ENCODE measurements around the gene MICAL3.
A peak's percentile ranks its signal among the peaks of the same experiment; 100 is the strongest.
"Not testable (repeated sequence)": the region's sequence is repeated elsewhere in the genome, so short reads cannot be mapped to it uniquely, and the experiment has no call there.

MICAL3 gene

DNA sequence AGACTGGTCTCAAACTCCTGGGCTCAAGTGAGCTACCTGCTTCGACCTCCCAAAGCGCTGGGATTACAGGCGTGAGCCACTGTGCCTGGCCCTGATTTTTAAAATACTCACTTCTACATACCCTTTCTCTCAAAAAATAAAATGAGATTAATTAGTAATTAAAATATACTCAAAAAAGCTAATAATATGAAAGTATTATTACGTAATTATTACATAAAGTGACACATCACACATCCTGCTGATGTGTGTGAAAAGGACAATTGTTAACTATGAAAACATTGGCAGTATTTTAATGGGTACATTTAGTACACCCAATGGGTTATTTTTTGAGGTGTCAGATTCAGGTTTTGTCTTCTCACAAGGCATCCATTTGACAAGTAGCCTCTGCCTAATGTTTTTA lies 21.4 kb upstream of the MICAL3 start:
- H3K9me3 ChIP-seq (ENCODE audit: low read depth, low read length): no peaks in the 10 kb centered on the region
- H3K27ac ChIP-seq: no peak overlapping the region
- no peak overlapping the region for H3K4me3 ChIP-seq
- no peak for DNase-seq (ENCODE audit: low read depth, low spot score)
- TF ChIP-seq POLR2AphosphoS5 (IDR thresholded peaks at IDR 0.05; ENCODE audit: borderline replicate concordance, low read depth, low read length): no peak
- no peak for TF ChIP-seq EZH2 (IDR thresholded peaks at IDR 0.05)
- TF ChIP-seq FOXP2 (optimal IDR thresholded peaks at IDR 0.05; ENCODE audit: control extremely low read depth, extremely low read length, insufficient read depth): no peak
- no peak overlapping the region for H3K9ac ChIP-seq (ENCODE audit: insufficient read length)
- H3K36me3 ChIP-seq (ENCODE audit: insufficient read depth, low read length): no peaks in the 10 kb centered on the region

DNA sequence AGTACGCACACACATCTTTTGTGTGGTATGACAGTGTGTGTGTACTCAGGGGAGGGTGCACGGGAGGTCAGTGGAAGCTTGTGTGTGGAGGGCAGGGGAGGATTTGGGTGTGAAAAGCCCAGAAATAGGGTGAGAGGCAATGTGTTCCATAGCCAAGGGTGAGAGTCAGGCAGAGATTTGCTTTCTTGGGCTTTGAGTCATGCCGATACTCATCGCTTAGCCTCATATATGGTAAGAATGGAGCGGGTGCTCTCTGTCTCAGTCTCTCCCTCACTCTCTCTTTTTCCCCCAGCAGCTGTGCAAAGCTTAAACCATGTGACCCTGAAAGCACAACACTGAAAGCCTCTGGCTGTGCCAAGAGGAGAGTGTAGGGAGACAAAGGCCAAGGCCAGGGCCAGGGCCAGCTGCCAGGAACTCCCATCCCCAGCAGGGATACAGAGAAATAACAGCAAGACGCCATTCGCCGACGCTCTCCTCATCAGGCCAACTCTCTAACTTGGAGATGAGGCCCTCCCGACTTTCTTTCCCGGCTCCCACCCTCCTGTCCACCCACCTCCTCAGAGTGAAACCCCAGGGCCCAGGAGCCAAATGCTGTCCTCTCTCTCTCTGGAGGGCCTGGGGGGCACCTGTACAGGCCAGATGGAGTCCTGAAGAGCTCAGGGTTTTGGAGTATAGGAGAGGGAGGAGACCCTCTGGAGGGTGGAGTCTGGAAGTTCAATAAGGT lies 20.3 kb upstream of the MICAL3 start:
- Histone ChIP-seq H3K9ac (ENCODE audit: insufficient read length) (no peak overlapping the region), H3K27ac (no peak overlapping the region), H3K9me3 (ENCODE audit: low read depth, low read length) (no peaks in the 10 kb centered on the region), H3K36me3 (ENCODE audit: insufficient read depth, low read length) (no peaks in the 10 kb centered on the region), H3K4me3 (no peak overlapping the region)
- no peak for DNase-seq (ENCODE audit: low read depth, low spot score)
- TF ChIP-seq FOXP2 (optimal IDR thresholded peaks at IDR 0.05; ENCODE audit: control extremely low read depth, extremely low read length, insufficient read depth): no peak
- no peak for TF ChIP-seq POLR2AphosphoS5 (IDR thresholded peaks at IDR 0.05; ENCODE audit: borderline replicate concordance, low read depth, low read length)
- no peak for TF ChIP-seq EZH2 (IDR thresholded peaks at IDR 0.05)

DNA sequence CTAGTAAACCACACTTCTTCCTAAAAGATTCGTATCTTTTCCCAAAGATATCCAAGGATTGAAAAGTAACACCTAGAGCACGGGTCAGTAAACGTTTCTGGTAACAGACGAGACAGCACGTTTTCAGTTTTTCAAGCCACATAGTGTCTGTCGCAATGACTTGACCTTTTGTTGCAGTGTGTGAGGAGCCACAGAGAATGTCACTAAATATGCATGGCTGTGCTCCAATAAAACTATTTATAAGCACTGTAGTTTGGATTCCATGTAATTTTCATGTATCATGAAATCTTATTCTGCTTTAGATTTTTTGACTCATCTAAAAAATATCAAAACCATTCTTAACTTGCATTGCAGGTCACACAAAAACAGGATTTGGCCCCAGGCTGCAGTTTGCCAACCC lies 18.3 kb upstream of the MICAL3 start:
- no peak for DNase-seq (ENCODE audit: low read depth, low spot score)
- H3K27ac ChIP-seq: peak overlapping the region; percentile 51; the same call in 1 of the 2 replicates
- TF ChIP-seq FOXP2 (optimal IDR thresholded peaks at IDR 0.05; ENCODE audit: control extremely low read depth, extremely low read length, insufficient read depth) (no peak), EZH2 (IDR thresholded peaks at IDR 0.05) (no peak), POLR2AphosphoS5 (IDR thresholded peaks at IDR 0.05; ENCODE audit: borderline replicate concordance, low read depth, low read length) (no peak)

DNA sequence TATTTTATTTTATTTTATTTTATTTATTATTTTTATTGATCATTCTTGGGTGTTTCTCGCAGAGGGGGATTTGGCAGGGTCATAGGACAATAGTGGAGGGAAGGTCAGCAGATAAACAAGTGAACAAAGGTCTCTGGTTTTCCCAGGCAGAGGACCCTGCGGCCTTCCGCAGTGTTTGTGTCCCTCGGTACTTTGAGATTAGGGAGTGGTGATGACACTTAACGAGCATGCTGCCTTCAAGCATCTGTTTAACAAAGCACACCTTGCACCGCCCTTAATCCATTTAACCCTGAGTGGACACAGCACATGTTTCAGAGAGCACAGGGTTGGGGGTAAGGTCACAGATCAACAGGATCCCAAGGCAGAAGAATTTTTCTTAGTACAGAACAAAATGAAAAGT lies 16.5 kb upstream of the MICAL3 start:
- not testable (repeated sequence) for H3K9me3 ChIP-seq (ENCODE audit: low read depth, low read length); H3K27ac ChIP-seq; H3K9ac ChIP-seq (ENCODE audit: insufficient read length); H3K36me3 ChIP-seq (ENCODE audit: insufficient read depth, low read length); DNase-seq (ENCODE audit: low read depth, low spot score); H3K4me3 ChIP-seq

More for the DNA sequence above, 18.3 kb upstream of the MICAL3 start:
- Histone ChIP-seq H3K9ac (ENCODE audit: insufficient read length) (no peak overlapping the region), H3K9me3 (ENCODE audit: low read depth, low read length) (no peaks in the 10 kb centered on the region), H3K4me3 (no peak overlapping the region), H3K36me3 (ENCODE audit: insufficient read depth, low read length) (no peaks in the 10 kb centered on the region)

- no peak for TF ChIP-seq FOXP2 (optimal IDR thresholded peaks at IDR 0.05; ENCODE audit: control extremely low read depth, extremely low read length, insufficient read depth)
- no peak for TF ChIP-seq EZH2 (IDR thresholded peaks at IDR 0.05)
- no peak for TF ChIP-seq POLR2AphosphoS5 (IDR thresholded peaks at IDR 0.05; ENCODE audit: borderline replicate concordance, low read depth, low read length)
- DNase-seq (ENCODE audit: low read depth, low spot score): no peak
- H3K4me3 ChIP-seq: no peak overlapping the region
Observed at GRCh38 chr22:18035751-18036150, 11.4 kb upstream of the MICAL3 start.

DNA sequence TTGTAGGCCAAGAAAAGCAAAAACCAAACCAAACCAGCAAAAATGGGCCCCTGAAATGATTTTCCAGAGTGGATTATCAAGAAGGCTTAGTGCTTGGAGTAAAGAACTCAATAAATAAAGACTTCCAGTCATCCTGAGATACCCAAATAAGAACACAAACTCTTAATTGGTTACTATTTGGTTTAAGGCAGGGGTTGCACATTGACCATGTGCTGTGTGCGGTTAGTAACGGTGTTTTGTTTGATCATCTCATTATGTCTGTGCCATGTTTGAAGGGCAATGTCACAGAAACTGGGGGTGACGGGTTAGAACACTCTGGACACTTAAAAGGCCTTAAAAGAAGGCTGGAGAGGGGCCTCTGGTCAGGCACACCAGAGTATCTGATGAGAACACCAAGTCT lies 9.7 kb upstream of the MICAL3 start:
- Histone ChIP-seq H3K36me3 (ENCODE audit: insufficient read depth, low read length) (no peaks in the 10 kb centered on the region), H3K9ac (ENCODE audit: insufficient read length) (no peak overlapping the region), H3K4me3 (no peak overlapping the region), H3K27ac (peak overlapping the region; percentile 15; the same call in 1 of the 2 replicates), H3K9me3 (ENCODE audit: low read depth, low read length) (no peaks in the 10 kb centered on the region)
- DNase-seq (ENCODE audit: low read depth, low spot score): no peak
- TF ChIP-seq POLR2AphosphoS5 (IDR thresholded peaks at IDR 0.05; ENCODE audit: borderline replicate concordance, low read depth, low read length): no peak
- no peak for TF ChIP-seq FOXP2 (optimal IDR thresholded peaks at IDR 0.05; ENCODE audit: control extremely low read depth, extremely low read length, insufficient read depth)
- no peak for TF ChIP-seq EZH2 (IDR thresholded peaks at IDR 0.05)

More at GRCh38 chr22:18035751-18036150, 11.4 kb upstream of the MICAL3 start:
- no peaks in the 10 kb centered on the region for H3K9me3 ChIP-seq (ENCODE audit: low read depth, low read length)
- no peak overlapping the region for H3K27ac ChIP-seq
- no peaks in the 10 kb centered on the region for H3K36me3 ChIP-seq (ENCODE audit: insufficient read depth, low read length)
- H3K9ac ChIP-seq (ENCODE audit: insufficient read length): no peak overlapping the region

- TF ChIP-seq EZH2 (IDR thresholded peaks at IDR 0.05) (no peak), FOXP2 (optimal IDR thresholded peaks at IDR 0.05; ENCODE audit: control extremely low read depth, extremely low read length, insufficient read depth) (no peak), POLR2AphosphoS5 (IDR thresholded peaks at IDR 0.05; ENCODE audit: borderline replicate concordance, low read depth, low read length) (no peak)
- H3K9ac ChIP-seq (ENCODE audit: insufficient read length): no peak overlapping the region
- no peak for DNase-seq (ENCODE audit: low read depth, low spot score)
- H3K4me3 ChIP-seq: no peak overlapping the region
- peak overlapping the region; percentile 15; the same call in 1 of the 2 replicates for H3K27ac ChIP-seq
- no peaks in the 10 kb centered on the region for H3K36me3 ChIP-seq (ENCODE audit: insufficient read depth, low read length)
- H3K9me3 ChIP-seq (ENCODE audit: low read depth, low read length): no peaks in the 10 kb centered on the region
Observed at GRCh38 chr22:18033204-18033998, 9.0 kb upstream of the MICAL3 start.

- no peak for DNase-seq (ENCODE audit: low read depth, low spot score)
- peak overlapping the region; percentile 69 for H3K27ac ChIP-seq
- no peak overlapping the region for H3K9ac ChIP-seq (ENCODE audit: insufficient read length)
- H3K4me3 ChIP-seq: peak overlapping the region; percentile 19; the same call in 1 of the 2 replicates
- no peak for TF ChIP-seq FOXP2 (optimal IDR thresholded peaks at IDR 0.05; ENCODE audit: control extremely low read depth, extremely low read length, insufficient read depth)
- TF ChIP-seq EZH2 (IDR thresholded peaks at IDR 0.05): no peak
- TF ChIP-seq POLR2AphosphoS5 (IDR thresholded peaks at IDR 0.05; ENCODE audit: borderline replicate concordance, low read depth, low read length): no peak
- H3K36me3 ChIP-seq (ENCODE audit: insufficient read depth, low read length): no peaks in the 10 kb centered on the region
- no peaks in the 10 kb centered on the region for H3K9me3 ChIP-seq (ENCODE audit: low read depth, low read length)
Observed at GRCh38 chr22:18032455-18033101, 8.2 kb upstream of the MICAL3 start.
